Heart left ventricle (tissue), 16 donors: ENCODE data around the gene RPL3. TPM values are rescaled to one million over a fixed set of nuclear protein-coding genes. Genes with fewer than 3 reads are reported as not detected.

Source experiments
- ATAC-seq, 4 donors: fragments of 200-7000 bp; cut with Tn5 transposase; one replicate each; pipeline ENCODE4 v1.9.1; 2020 to 2022; ENCODE audit warnings: moderate library complexity in 4 of 4, mild to moderate bottlenecking in 3 of 4, moderate number of reproducible peaks in 1 of 4
- DNase-seq, 5 donors: peaks; one replicate each; pipeline ENCODE4 v3.0.0-alpha.2; 2020
- H3K27ac ChIP-seq, 12 donors: fragments of 200-600 bp; sonication (generic) in 4 of 12; one replicate each; pipeline versions ENCODE4 v1.5.0 to v1.8.0; 2016 to 2022; ENCODE audit warnings: mild to moderate bottlenecking in 2 of 12
- H3K27me3 ChIP-seq, 9 donors: fragments of 200-600 bp; sonication (generic) in 2 of 9; one replicate each; pipeline versions ENCODE4 v1.5.1 to v1.8.0; 2016 to 2022; ENCODE audit warnings: mild to moderate bottlenecking in 3 of 9
- H3K36me3 ChIP-seq, 9 donors: fragments of 200-600 bp; sonication (generic) in 2 of 9; one replicate each; pipeline versions ENCODE4 v1.5.0 to v1.8.0; 2018 to 2022; ENCODE audit warnings: mild to moderate bottlenecking in 2 of 9
- H3K4me1 ChIP-seq, 12 donors: fragments of 200-600 bp; sonication (generic) in 4 of 12; one replicate each; pipeline versions ENCODE4 v1.5.0 to v1.8.0; 2016 to 2022; ENCODE audit warnings: mild to moderate bottlenecking in 3 of 12
- H3K4me3 ChIP-seq, 12 donors: fragments of 200-600 bp; sonication (generic) in 4 of 12; one replicate each; pipeline versions ENCODE4 v1.5.0 to v1.8.0; 2017 to 2022; ENCODE audit warnings: mild to moderate bottlenecking in 9 of 12, moderate library complexity in 4 of 12
- H3K9me3 ChIP-seq, 12 donors: fragments of 200-600 bp; sonication (generic) in 4 of 12; one replicate each; pipeline versions ENCODE4 v1.5.0 to v1.8.0; 2016 to 2022; ENCODE audit warnings: mild to moderate bottlenecking in 1 of 12
- CTCF ChIP-seq, 12 donors: fragments of 200-600 bp; sonication (generic) in 4 of 12; IDR thresholded peaks; one replicate each; pipeline versions ENCODE4 v1.5.0 to v1.8.0; 2018 to 2022; ENCODE audit warnings: antibody characterized with exemption in 12 of 12, mild to moderate bottlenecking in 5 of 12
- POLR2A ChIP-seq, 2 donors: fragments of 450-650 bp; IDR thresholded peaks; one replicate each; pipeline ENCODE4 v1.6.1; 2017; ENCODE audit warnings: antibody characterized with exemption in 2 of 2, mild to moderate bottlenecking in 2 of 2, moderate library complexity in 2 of 2
- WGBS, 4 donors: extraction: QIAGEN DNeasy Blood & Tissue Kit in 2 of 4; methylation state at CpG; one replicate each; pipeline versions ENCODE4 v1.1.5 to v1.1.7; 2013 to 2018; 5-methylcytosine and 5-hydroxymethylcytosine counted together
- intact Hi-C, 10 donors: fragments of 100-400 bp; cut with DNase I; formaldehyde crosslinking; loops; one replicate each; pipeline versions ENCODE4 v1.11.1 to v1.14.2; 2022
- polyA plus RNA-seq, 2 donors: library from polyadenylated mRNA; stranded (reverse); fragments of 200-250 nt; gene quantifications; one replicate each; pipeline ENCODE4 v1.2.3, GENCODE V29; 2013
- total RNA-seq, 9 donors: library from RNA; depleted of rRNA in 2 of 9; stranded (reverse); fragments of >200 nt in 2 of 9; fragmentation: NEBNext Ultra II Directional in 3 of 9; extraction: Animal tissue kit (Norgen Biotek cat#: 25700) in 3 of 9; gene quantifications; one replicate each; pipeline versions ENCODE4 v1.1.0 to v1.2.4, GENCODE V29; 2016 to 2023
- donor health status: ischemic (EF 13 %, LVEDD 7.1; RV severe dilation, severe dysfunction).
- donor health status: healthy with polysubstance abuse.
- donor health status: DM: no; HTN: yes; CAD: no.
- donor health status: DM: no; HTN: no; CAD: no.
- donor health status: ischemic (EF 25% LVEDD 6.9; RV normal size, moderate dysfunction).
- donor health status: ischemic (EF 25% LVEDD 5.7; RV mildly dilated, moderate dysfunction).
- donor health status: healthy.
- donor health status: DM: yes; HTN: yes; CAD: no.
- donor health status: ischemic (EF 35%, LVEDD 5.7; RV mildly dilated, moderate dysfunction).
- donor health status: nonischemic (EF 11% LVEDD 7.7; RV severe dilation, severe dysfunction).
- donor health status: DM: yes; HTN: yes; CAD: no.
- donor health status: PGD.
- donor health status: ischemic (EF 29% LVEDD 5.4; RV normal size, mild dysfunction).
- donor health status: nonischemic (EF 23%, LVEDD 6.1; RV moderate dilation, normal function).

RPL3 gene
- total and polyA plus RNA-seq, 11 donors, result 237 to 1,765 (median 336) TPM

DNA sequence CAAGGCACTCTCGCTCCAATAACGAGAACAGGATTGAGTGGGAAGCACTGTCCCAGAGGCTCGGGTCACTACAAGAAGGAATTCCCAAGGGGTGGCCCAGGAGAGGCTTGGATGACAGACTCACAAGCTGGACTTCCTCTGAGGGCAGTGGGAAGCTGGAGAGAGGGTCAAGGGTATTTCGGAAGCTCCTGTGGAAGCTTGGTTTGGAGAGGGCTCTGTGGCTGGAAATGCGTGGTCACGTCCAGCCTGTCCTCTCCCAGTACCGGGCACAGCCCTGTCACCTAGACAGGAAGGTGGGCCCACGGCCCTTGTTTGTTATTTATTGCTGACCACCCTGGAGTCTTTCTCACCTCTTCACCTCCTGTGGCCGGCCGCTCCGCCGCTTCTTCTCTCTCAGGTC lies 35.7 kb upstream of the RPL3 start:
- no peak for ATAC-seq
- TF ChIP-seq POLR2A (IDR thresholded peaks at IDR 0.05) (no peak), CTCF (IDR thresholded peaks at IDR 0.05) (no peak)
- Histone ChIP-seq H3K27me3 (no peaks in the 10 kb centered on the region), H3K4me1 (peaks cover 0 to 15% (median 8%) of the 10 kb centered on the region in 12 donors), H3K27ac (no peak overlapping the region), H3K4me3 (no peak overlapping the region), H3K36me3 (peaks cover 0 to 3% (median 0%) of the 10 kb centered on the region in 9 donors), H3K9me3 (no peaks in the 10 kb centered on the region)
- intact Hi-C loops, result no loop called here
- no peak for DNase-seq
- WGBS, 4 donors, result 80 to 92% (median 86%) methylated on average over 11 to 12 of the region's 12 CpGs

- no peaks in the 10 kb centered on the region for H3K27me3 ChIP-seq
- peak in 1 of 5 donors; percentile 57 for DNase-seq
- H3K27ac ChIP-seq, result no peak overlapping the region
- H3K4me1 ChIP-seq, result peaks cover 0 to 22% (median 10%) of the 10 kb centered on the region in 12 donors
- TF ChIP-seq POLR2A (IDR thresholded peaks at IDR 0.05) (no peak), CTCF (IDR thresholded peaks at IDR 0.05) (no peak)
- no peak for ATAC-seq
- no peaks in the 10 kb centered on the region for H3K36me3 ChIP-seq
- H3K9me3 ChIP-seq, result no peaks in the 10 kb centered on the region
- WGBS, 4 donors, result 79 to 85% (median 81%) methylated on average over 9 of the region's 9 CpGs
- intact Hi-C loops, result loop anchor here in 1 of 10 donors (5.0 kb wide), 1 partner anchor 34 kb away; no protein-coding TSS in a partner anchor
- H3K4me3 ChIP-seq, result no peak overlapping the region
These were observed 33.9 kb upstream of the RPL3 start for GRCh38 chr22:39353346-39353745.

DNA sequence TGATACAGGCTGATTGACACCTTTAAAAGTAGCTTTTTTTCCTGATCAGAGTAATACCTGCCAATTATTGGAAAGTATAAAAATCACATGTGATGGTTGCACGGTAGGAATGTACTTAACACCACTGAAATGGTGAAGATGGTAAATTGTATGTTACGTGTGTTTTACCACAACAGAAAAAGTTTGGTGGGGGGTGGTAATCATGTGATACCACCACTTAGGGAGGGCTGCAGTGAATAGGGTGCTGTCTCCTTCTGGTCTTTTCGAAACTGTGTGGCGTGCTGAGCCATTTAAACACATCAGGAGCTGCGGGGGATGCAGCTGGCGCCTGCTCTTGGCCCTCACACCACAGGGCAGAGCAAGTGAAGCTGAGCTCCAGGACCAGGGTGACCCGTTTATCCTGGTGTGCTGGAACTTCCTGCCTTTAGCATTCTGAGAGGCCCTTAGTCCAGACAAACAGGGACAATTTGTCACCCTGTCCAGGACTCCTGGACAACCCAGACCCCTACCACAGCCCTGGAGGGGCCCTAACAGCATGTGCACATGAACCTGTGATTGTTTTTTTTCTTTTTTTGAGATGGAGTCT lies 33.0 kb upstream of the RPL3 start:
- no peak for TF ChIP-seq CTCF (IDR thresholded peaks at IDR 0.05)
- no peak for TF ChIP-seq POLR2A (IDR thresholded peaks at IDR 0.05)
- intact Hi-C loops, result loop anchor here in 1 of 10 donors (5.0 kb wide), 1 partner anchor 35 kb away; no protein-coding TSS in a partner anchor

GRCh38 chr22:39351689-39352214 lies 32.3 kb upstream of the RPL3 start:
- DNase-seq, result peak in 1 of 5 donors; percentile 25
- Histone ChIP-seq H3K27ac (peak overlapping the region in 2 of 12 donors; percentile 73 to 84), H3K9me3 (no peaks in the 10 kb centered on the region), H3K27me3 (no peaks in the 10 kb centered on the region), H3K4me3 (no peak overlapping the region), H3K4me1 (peaks cover 0 to 22% (median 10%) of the 10 kb centered on the region in 12 donors), H3K36me3 (no peaks in the 10 kb centered on the region)
- ATAC-seq, result no peak
- intact Hi-C loops, result loop anchor here in 1 of 10 donors (5.0 kb wide), 1 partner anchor 36 kb away; no protein-coding TSS in a partner anchor
- WGBS, 4 donors, result 69 to 70% (median 69%) methylated on average over 8 of the region's 8 CpGs
- TF ChIP-seq CTCF (IDR thresholded peaks at IDR 0.05), result no peak
- no peak for TF ChIP-seq POLR2A (IDR thresholded peaks at IDR 0.05)

More for the DNA sequence above, 33.0 kb upstream of the RPL3 start:
- H3K4me1 ChIP-seq, result peaks cover 0 to 22% (median 10%) of the 10 kb centered on the region in 12 donors
- 77 to 87% (median 81%) methylated on average over 7 of the region's 7 CpGs for WGBS, 4 donors
- no peak for ATAC-seq
- no peak overlapping the region for H3K4me3 ChIP-seq
- no peaks in the 10 kb centered on the region for H3K9me3 ChIP-seq
- peak in 1 of 5 donors; percentile 20 for DNase-seq
- H3K27ac ChIP-seq, result no peak overlapping the region
- H3K27me3 ChIP-seq, result no peaks in the 10 kb centered on the region
- H3K36me3 ChIP-seq, result no peaks in the 10 kb centered on the region
